Endothelial cell of umbilical vein (primary cell): ENCODE measurements around the gene SLC5A10. TPM values are rescaled to one million over a fixed set of nuclear protein-coding genes. Genes with fewer than 3 reads are reported as not detected.
A peak's percentile ranks its signal among the peaks of the same experiment; 100 is the strongest.

Experiments used
- BruUV-seq: library from RNA; stranded (reverse); fragments of 400-500 nt; replicated peaks from 2 replicates; lab custom pipeline; 2021; lab: Mats Ljungman, UMichigan
- CTCF ChIA-PET: fragments of 300-600, 350-600 bp; sonication (Branson Sonifier 250); formaldehyde crosslinking; loops from one replicate; lab custom pipeline; 2021; ENCODE audit warnings: antibody characterized with exemption, inconsistent platforms; lab: Charles Lee
- POLR2A ChIA-PET: fragments of 300-600, 350-600 bp; sonication (Branson Sonifier 250); formaldehyde crosslinking; loops from one replicate; lab custom pipeline; 2021; ENCODE audit warnings: antibody characterized with exemption, inconsistent platforms; lab: Charles Lee
- DNase-seq: peaks from one replicate; pipeline ENCODE4 v3.0.0-alpha.2; 2011; ENCODE audit warnings: low read depth, low spot score
- FAIRE-seq: peaks from 2 replicates; lab custom pipeline; 2011; peaks lifted over from hg19 to GRCh38; lab: Jason Lieb, UNC
- H2AFZ ChIP-seq: 2 replicates; pipeline ENCODE4 v1.6.0; 2012; ENCODE audit warnings: low read depth, low read length, control low read depth, inconsistent platforms
- H3K27ac ChIP-seq: 2 replicates; pipeline ENCODE4 v1.5.1; 2011; ENCODE audit warnings: low read depth, mild to moderate bottlenecking, control low read depth, low read length, moderate library complexity; ENCODE audit not compliant: insufficient read depth
- H3K27me3 ChIP-seq, 2 experiments: 2 replicates each; pipeline versions ENCODE4 v1.6.0 to v1.6.1; 2011; ENCODE audit warnings: low read length in 2 of 2, mixed read lengths in 1 of 2; ENCODE audit not compliant: control insufficient read depth in 2 of 2, insufficient read depth in 2 of 2
- H3K36me3 ChIP-seq, 2 experiments: 2 replicates in 1 of 2; 3 replicates in 1 of 2; pipeline ENCODE4 v1.5.1; 2011; ENCODE audit warnings: low read length in 2 of 2, mild to moderate bottlenecking in 1 of 2, moderate library complexity in 1 of 2; ENCODE audit not compliant: control insufficient read depth in 2 of 2, insufficient read depth in 2 of 2; ENCODE audit errors: extremely low read depth in 1 of 2
- H3K4me1 ChIP-seq: 3 replicates; pipeline ENCODE4 v1.5.1; 2011; ENCODE audit warnings: mild to moderate bottlenecking, low read length; ENCODE audit not compliant: control insufficient read depth, insufficient read depth; ENCODE audit errors: extremely low read depth
- H3K4me2 ChIP-seq: 2 replicates; pipeline ENCODE4 v1.6.1; 2011; ENCODE audit warnings: low read length, control low read depth, mixed read lengths; ENCODE audit not compliant: insufficient read depth
- H3K4me3 ChIP-seq, 3 experiments: fragments of 200-600 bp in 1 of 3; sonication (generic), shearing (Covaris generic) in 1 of 3; replicated peaks in 1 of 3; 2 replicates each; pipeline ENCODE4 v1.5.1; 2011 to 2016; ENCODE audit warnings: control low read depth in 3 of 3, low read length in 3 of 3, mild to moderate bottlenecking in 2 of 3, inconsistent platforms in 1 of 3, low read depth in 1 of 3, moderate library complexity in 1 of 3; ENCODE audit not compliant: insufficient read depth in 1 of 3
- H3K79me2 ChIP-seq: 2 replicates; pipeline ENCODE4 v1.6.0; 2012; ENCODE audit warnings: low read length, inconsistent platforms; ENCODE audit not compliant: control insufficient read depth, insufficient read depth
- H3K9ac ChIP-seq: replicated peaks from 2 replicates; pipeline ENCODE3; 2011; ENCODE audit warnings: low read length, control low read depth; ENCODE audit not compliant: insufficient read depth; ENCODE audit errors: extremely low read depth
- H3K9me1 ChIP-seq: replicated peaks from 3 replicates; pipeline ENCODE4 v1.6.0; 2011; ENCODE audit warnings: mild to moderate bottlenecking, low read length; ENCODE audit not compliant: control insufficient read depth, insufficient read depth; ENCODE audit errors: extremely low read depth
- H3K9me3 ChIP-seq: replicated peaks from 2 replicates; pipeline ENCODE4 v1.5.1; 2012; ENCODE audit warnings: low read length, inconsistent platforms; ENCODE audit not compliant: control insufficient read depth, insufficient read depth
- H4K20me1 ChIP-seq: replicated peaks from 2 replicates; pipeline ENCODE3; 2011; ENCODE audit warnings: mild to moderate bottlenecking, low read length; ENCODE audit not compliant: control insufficient read depth, insufficient read depth; ENCODE audit errors: extremely low read depth
- EZH2 ChIP-seq: IDR thresholded peaks from 2 replicates; pipeline ENCODE4 v1.6.1; 2012; ENCODE audit warnings: borderline replicate concordance, low read depth, mild to moderate bottlenecking, moderate library complexity, low read length, inconsistent platforms; ENCODE audit not compliant: severe bottlenecking
- FOS ChIP-seq: IDR thresholded peaks from 2 replicates; pipeline ENCODE4 v1.6.1; 2011; ENCODE audit warnings: mild to moderate bottlenecking, low read length, moderate library complexity, borderline replicate concordance; ENCODE audit not compliant: insufficient read depth
- GATA2 ChIP-seq: IDR thresholded peaks from 2 replicates; pipeline ENCODE4 v1.7.0; 2011; ENCODE audit warnings: low read depth, mild to moderate bottlenecking, moderate library complexity, mixed read lengths, low read length; ENCODE audit not compliant: insufficient read length, insufficient read depth
- JUN ChIP-seq: IDR thresholded peaks from 2 replicates; pipeline ENCODE4 v1.6.1; 2011; ENCODE audit warnings: borderline replicate concordance, low read depth; ENCODE audit not compliant: insufficient read length, insufficient read depth
- MYC ChIP-seq: IDR thresholded peaks from one replicate; pipeline ENCODE4 v1.6.1; 2011; ENCODE audit warnings: mild to moderate bottlenecking, low read depth, low read length
- POLR2A ChIP-seq: IDR thresholded peaks from 2 replicates; pipeline ENCODE4 v1.6.1; 2012; ENCODE audit warnings: low read depth, mild to moderate bottlenecking, control low read depth, low read length
- POLR2AphosphoS5 ChIP-seq: IDR thresholded peaks from 2 replicates; pipeline ENCODE4 v1.6.1; 2012; ENCODE audit warnings: low read depth, mild to moderate bottlenecking, control low read depth, low read length, moderate library complexity; ENCODE audit not compliant: insufficient read depth
- dilution Hi-C: fragments of 300-500 bp; cut with MboI; formaldehyde crosslinking; loops from one replicate; pipeline ENCODE4 v1.15.0; 2019; ENCODE audit warnings: low sequenced_read_pairs; ENCODE audit not compliant: extremely low pct_ligation_motif_present
- intact Hi-C: fragments of 100-400 bp; cut with micrococcal nuclease; formaldehyde crosslinking; loops from one replicate; pipeline ENCODE4 v1.10.0; 2022
- polyA plus RNA-seq, 4 experiments: library from polyadenylated mRNA; depleted of rRNA in 3 of 4; stranded (reverse) in 3 of 4; unstranded in 1 of 4; fragments of >200 nt; gene quantifications; 2 replicates each; pipeline versions ENCODE4 v1.2.1 to v1.2.3, GENCODE V29; 2011 to 2012; ENCODE audit warnings: missing spikeins in 1 of 4
- total RNA-seq: library from RNA; stranded (reverse); gene quantifications from 2 replicates; pipeline ENCODE4 v1.2.3, GENCODE V29; 2021
- TF ChIP-seq, protein P1 (sequence below): IDR thresholded peaks from 2 replicates; pipeline ENCODE4 v1.6.1; 2011; ENCODE audit not compliant: insufficient read depth, insufficient read length
- TF ChIP-seq, protein P2 (sequence below), 2 donors: IDR thresholded peaks; 1 replicate in 1 of 2; 2 replicates in 1 of 2; pipeline ENCODE4 v1.5.1; 2011; ENCODE audit warnings: low read length in 2 of 2, mild to moderate bottlenecking in 2 of 2, moderate library complexity in 2 of 2, control low read depth in 1 of 2, inconsistent platforms in 1 of 2, low read depth in 1 of 2; ENCODE audit not compliant: insufficient read depth in 1 of 2; ENCODE audit errors: extremely low read depth in 1 of 2

The SLC5A10 gene
- total and polyA plus RNA-seq, 2 donors (not counting 3 experiments of a cell fraction or from before 2014, with no cell fraction given) = not detected

DNA sequence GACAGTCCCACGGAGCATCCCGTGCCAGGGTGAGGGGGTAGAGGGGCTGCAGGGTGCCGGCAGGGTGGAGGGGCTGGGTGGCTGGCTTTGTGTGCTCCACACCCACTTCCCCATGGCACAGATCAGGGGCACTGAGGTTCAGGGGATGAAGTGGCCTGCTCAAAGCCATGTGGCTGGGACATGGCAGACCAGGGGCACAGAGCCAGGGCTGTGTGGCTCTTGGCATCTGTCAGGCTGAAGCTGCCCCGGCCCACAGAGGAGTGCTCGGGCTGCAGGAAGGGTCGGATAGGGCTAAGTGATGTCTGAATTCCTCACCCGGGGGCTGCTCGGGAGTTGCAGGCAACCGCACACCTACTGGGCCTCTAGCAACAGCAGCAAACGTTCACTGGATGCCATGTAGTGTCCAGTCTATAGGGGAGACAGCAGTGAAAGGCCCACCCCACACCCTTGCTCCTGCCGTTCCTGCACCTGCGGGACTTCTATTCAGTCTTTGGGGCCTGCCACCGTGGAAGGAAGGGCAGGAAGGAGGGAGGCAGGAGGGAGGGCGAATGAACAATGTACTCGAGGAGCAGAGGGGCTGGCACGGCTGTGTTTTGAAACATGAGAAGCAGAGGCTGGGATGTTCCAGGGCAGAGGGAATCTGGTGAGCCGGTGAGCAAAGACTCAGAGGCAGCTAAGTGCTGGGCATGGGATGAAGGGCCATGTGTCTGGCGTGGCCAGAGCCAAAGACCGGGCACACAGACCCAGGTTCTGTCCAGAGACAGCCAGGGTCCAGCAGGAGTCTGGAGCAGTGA lies 15.1 kb downstream of the SLC5A10 start:
- intact Hi-C loops (no loop called here), dilution Hi-C loops (no loop called here)
- no peak overlapping the region for H3K9ac ChIP-seq
- FAIRE-seq (peak; percentile 65), DNase-seq (peak; percentile 59)
- TF ChIP-seq, protein P1, sequence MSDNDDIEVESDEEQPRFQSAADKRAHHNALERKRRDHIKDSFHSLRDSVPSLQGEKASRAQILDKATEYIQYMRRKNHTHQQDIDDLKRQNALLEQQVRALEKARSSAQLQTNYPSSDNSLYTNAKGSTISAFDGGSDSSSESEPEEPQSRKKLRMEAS = no peak
- TF ChIP-seq JUN = no peak
- TF ChIP-seq MYC = no peak
- no peak for TF ChIP-seq EZH2
- TF ChIP-seq POLR2AphosphoS5 = no peak
- TF ChIP-seq FOS = no peak
- TF ChIP-seq, protein P2, sequence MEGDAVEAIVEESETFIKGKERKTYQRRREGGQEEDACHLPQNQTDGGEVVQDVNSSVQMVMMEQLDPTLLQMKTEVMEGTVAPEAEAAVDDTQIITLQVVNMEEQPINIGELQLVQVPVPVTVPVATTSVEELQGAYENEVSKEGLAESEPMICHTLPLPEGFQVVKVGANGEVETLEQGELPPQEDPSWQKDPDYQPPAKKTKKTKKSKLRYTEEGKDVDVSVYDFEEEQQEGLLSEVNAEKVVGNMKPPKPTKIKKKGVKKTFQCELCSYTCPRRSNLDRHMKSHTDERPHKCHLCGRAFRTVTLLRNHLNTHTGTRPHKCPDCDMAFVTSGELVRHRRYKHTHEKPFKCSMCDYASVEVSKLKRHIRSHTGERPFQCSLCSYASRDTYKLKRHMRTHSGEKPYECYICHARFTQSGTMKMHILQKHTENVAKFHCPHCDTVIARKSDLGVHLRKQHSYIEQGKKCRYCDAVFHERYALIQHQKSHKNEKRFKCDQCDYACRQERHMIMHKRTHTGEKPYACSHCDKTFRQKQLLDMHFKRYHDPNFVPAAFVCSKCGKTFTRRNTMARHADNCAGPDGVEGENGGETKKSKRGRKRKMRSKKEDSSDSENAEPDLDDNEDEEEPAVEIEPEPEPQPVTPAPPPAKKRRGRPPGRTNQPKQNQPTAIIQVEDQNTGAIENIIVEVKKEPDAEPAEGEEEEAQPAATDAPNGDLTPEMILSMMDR (IDR thresholded peaks at IDR 0.05; ENCODE audit: extremely low read depth in 1 of 2, insufficient read depth in 1 of 2, low read depth in 1 of 2, low read length in 2 of 2) = no peak
- no peak for TF ChIP-seq GATA2
- TF ChIP-seq POLR2A = no peak
- H3K4me3 ChIP-seq = no peak overlapping the region
- H3K4me1 ChIP-seq = peaks cover 31% of the 10 kb centered on the region
- H3K27me3 ChIP-seq = no peaks in the 10 kb centered on the region
- H3K27ac ChIP-seq = no peak overlapping the region
- ChIA-PET CTCF (no interaction called here), POLR2A (no interaction called here)
- H3K79me2 ChIP-seq = no peaks in the 10 kb centered on the region
- no TSS peak for BruUV-seq
- peaks cover 0 to 4% of the 10 kb centered on the region in 2 experiments for H3K36me3 ChIP-seq
- no peak overlapping the region for H3K4me2 ChIP-seq
- H3K9me3 ChIP-seq = no peaks in the 10 kb centered on the region
- H2AFZ ChIP-seq = no peak overlapping the region
- H3K9me1 ChIP-seq = no peaks in the 10 kb centered on the region
- H4K20me1 ChIP-seq = no peaks in the 10 kb centered on the region
